ELR (cell line): Measurements from ENCODE around the gene DGKA.
"Not testable (repeated sequence)": the region's sequence is repeated elsewhere in the genome, so short reads cannot be mapped to it uniquely, and the experiment has no call there.

ENCODE experiments used
- DNase-seq: peaks from one replicate; pipeline ENCODE4 v3.0.0-alpha.2; 2015; ENCODE audit warnings: low read depth

Gene DGKA

DNA sequence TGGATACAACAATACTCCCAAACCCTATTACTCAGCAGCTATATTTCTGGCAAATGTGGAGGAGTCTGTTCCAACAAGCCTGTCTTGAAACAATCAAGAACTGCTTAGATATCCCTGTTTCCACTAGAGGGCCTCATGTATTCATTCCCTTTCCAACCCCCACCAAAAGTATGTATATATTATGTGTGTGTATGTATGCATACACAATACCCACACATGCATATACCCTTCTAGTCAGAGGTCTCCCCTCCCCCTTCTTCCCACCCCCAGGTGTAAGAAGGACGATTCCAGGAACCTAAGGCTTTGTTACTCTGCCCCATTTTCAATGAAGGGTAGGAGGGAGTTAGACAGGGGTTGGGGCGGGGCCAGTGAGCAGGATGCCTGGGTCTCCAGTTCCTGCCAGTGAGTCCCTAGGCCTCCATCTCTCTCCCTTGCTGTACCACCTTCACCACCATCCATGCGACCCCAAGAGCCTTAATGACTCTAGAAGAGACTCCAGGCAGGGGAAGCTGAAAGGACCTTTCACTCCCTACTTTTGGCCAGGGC, at the start of gene DGKA:
TSS of gene DGKA (plus strand) at position 392 of the 546 bp plus-strand sequence. CDS start 5,342 bp downstream, outside the sequence.
- peak; percentile 86 for DNase-seq

DNA sequence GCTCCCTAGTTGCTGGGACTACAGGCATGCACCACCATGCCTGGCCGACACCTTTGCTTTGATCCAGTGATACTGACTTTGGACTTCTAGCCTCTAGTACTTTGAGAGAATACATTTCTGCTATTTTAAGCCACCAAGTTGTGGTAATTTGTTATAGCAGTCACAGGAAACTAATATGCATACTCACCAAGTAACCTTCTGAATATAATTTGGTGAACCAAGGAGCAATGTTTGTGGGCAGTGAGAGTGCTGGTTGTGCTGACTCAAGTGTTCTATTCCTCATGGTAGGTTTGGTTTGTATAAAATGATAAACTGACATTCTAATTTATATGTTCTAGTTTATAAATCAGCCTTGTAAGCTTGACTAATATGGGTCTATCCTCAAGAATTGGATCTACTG, 45.8 kb upstream of the DGKA start:
- DNase-seq: no peak

DNA sequence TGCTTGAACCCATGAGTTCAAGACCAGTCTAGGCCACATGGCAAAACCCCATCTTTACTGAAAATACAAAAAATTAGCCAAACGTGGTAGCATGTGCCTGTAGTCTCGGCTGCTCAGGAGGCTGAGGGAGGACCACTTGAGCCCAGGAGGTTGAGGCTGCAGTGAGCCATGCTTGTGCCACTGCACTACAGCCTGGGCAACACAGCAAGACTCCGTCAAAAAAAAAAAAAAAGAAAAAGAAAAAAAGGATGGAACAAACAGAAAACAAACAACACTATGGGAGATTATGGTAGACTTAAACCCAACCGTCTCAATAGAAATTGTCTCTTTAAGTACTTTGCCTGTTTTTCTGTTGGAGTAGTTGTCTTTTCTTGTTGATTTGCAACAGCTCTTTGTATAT, 39.7 kb upstream of the DGKA start:
- no peak for DNase-seq

DNA sequence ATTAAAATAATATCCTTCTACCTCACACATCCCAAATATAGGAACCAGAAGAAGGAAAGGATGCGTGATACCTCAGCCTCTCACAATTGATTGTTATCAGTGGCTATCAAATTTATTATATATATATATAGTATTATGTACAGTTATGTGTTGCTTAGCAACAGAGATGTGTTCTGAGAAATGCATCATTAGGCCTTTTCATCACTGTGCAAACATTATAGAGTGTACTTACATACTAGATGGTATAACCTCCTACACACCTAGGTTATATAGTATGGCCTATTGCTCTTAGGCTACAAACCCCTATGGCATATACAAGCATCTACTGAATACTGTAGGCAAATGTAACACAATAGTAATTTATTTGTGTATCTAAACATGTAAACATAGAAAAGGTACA, 37.2 kb upstream of the DGKA start:
- DNase-seq: no peak

DNA sequence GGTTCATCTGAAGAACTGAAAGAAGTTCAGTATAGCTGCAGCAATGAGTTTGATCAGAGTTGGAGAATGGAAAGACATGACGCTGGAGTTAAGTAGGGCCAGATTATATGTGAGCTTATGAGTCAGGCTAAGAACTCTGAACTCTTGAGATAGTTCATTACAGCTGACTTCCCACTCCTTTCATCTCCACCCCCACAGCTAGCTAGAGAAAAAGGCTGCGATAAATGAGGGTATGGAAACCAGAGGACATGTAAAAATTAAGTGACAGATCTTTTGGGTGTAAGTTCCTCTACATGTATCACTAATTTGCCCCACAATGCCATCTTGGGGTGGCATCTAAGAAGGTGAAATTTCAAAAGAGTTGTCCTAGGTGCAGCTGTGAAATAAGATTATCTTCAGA, 31.9 kb upstream of the DGKA start:
- DNase-seq: peak; percentile 39

DNA sequence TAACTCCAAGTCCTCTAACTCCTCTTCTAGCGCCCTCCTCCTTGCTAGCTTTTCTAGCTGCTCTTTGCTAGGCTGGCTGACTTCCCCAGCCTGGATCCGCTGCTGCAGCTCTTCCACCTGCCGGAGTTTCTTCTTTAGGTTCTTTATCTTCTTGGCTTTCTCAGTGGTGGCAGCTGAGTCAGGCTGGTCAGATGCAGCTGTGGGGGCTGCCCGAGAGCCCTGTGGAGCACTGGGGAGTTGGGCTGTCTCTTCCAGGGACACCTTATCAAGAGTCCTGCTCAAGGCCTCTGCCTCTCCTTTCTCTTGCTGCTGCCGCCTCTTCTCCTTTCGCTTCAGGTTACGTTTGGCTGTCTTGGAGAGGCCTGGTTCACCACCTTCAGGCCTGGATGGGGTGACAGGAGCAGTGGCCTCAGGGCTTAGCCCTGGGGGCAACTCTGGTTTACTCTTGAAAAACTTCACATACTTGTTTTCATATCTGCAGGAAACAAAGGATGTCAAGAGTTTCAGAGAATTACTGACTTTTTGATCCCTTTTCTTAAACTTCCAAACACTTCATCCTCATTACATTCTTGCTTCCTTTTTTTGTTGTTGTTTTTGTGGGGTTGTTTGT, 29.0 kb upstream of the DGKA start:
- DNase-seq: no peak

DNA sequence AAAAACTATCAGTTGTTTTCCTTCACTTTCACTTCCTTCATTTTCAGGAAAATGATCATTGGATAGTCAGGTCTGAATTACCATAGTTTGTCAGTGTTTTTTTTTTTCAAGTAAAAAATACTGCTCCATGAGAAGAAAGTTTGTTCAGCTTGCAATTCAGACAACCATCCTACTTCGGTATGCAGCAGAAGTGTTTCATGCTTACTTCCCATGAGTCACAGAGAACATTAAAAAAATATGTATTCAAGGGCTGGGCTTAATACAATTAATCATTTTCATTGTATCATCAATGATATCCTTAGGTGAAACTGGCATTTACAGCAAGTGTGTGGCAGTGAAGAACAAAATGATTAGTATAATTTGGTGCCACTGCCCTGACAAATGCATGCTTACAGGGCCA, 24.9 kb upstream of the DGKA start:
- DNase-seq: peak; percentile 75

DNA sequence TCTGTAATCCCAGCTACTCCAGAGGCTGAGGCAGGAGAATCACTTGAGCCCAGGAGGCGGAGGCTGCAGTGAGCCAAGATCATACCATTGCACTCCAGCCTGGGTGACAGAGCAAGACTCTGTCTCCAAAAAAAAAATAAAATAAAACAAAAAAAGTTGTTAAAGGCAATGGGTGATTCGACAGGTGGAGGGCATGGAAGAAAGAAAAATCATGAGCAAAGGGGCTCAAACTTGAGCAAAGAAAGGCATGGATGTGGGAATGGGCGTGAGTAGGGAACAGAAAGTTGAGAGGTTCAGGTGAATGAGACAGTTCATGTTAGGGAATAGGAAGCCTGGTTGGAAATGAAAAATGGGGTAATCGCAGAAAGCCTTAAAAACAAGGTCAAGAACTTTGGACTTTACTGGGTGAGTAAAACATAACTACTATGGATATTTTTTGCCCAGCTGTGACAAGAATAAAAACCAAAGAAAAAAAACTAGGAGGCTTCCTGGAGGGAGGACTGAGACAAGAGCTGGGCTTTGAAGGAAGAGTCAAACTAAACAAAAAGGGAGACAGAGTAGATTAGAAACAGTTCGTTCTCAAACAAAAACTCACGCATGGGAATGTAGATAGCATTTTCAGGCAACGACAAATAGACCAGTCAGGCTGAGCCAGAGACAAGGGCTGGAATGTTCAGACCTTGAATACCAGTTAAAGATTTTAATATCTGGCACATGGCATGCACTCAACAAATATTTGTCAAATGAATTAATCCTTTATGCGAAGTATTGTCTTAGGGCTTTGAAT, 22.0 kb upstream of the DGKA start:
- DNase-seq: no peak

DNA sequence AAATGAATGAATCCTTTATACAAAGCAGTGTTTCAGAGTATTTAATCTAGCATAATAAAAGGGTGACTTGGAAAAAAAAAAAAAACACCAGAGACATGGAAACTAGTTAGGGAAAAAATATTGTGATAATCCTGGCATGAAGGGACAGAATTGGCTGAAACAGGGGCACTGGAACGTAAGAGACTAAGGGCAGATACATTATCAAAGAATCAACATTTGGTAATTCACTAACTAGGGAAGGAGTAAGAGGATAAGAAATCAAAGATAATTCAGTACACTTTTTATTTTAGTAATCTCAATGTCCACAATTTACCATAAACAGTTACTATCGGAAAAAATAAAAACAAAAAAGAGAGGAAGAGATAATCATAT, 21.5 kb upstream of the DGKA start:
- DNase-seq: no peak

DNA sequence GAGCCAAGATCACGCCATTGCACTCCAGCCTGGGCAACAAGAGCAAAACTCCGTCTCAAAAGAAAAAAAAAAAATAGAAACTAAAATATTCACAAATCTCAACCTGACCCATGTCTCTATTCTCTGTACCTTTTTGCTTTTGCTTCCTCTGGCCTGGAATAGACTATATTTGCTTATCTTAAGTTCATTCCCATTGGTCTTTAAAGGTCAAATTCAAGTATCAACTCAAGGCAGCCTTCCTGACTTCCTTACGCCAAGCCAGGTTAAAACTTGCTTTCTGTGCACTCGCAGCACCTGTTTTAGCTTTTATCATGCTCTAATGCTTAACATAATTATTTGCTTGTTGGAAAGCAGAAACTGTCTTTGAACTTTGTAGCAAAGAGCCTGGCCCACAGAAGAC, 18.1 kb upstream of the DGKA start:
- no peak for DNase-seq

DNA sequence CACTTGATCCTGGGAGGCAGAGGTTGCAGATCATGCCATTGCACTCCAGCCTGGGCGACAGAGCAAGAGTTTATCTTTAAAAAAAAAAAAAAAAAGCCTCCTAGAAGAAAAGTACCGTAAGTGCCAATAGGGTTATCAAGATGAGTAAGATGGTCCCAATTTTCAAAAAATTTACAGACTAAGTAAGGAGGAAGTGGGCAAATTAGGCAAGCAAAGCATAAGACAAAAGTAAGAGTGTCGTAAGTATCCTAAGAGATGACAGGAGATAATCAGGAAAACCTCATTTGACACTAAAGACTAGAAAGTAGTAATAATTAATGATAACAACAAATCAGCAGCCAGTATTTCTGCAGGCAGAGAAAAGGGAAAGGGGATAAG, 15.5 kb upstream of the DGKA start:
- DNase-seq: no peak

DNA sequence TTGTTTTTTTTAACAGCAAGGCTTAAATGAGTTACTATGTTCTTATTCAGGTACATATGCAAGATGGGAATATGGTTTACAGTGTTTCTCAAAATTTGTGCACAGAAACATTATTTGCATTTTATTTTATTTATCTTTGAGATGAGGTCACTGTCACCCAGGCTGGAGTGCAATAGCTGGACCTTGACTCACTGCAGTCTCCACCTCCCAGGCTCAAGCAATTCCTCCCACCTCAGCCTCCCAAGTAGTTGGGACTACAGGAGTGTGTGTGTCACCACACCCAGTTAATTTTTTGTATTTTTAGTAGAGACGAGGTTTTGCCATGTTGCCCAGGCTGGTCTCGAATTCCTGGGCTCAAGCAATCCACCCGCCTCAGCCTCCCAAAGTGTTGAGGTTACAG, 11.9 kb upstream of the DGKA start:
- DNase-seq: peak; percentile 84

DNA sequence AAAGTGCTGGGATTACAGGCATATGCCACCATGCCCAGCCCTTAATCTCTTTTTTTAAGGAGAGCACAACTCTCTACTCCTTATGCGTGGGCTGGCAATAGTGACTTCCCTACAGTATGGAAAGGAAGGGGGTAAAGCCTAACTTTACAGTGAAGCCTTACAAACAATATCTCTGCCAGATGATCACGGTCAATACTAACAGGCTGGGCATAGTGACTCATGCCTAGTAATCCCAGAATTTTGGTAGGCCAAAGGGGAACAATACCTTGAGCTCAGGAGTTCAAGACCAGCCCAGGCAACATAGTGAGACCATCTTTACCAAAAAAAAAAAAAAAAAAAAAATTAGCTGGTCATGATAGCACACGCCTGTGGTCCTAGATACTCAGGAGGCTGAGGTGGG, 8.8 kb upstream of the DGKA start:
- DNase-seq: peak; percentile 16

DNA sequence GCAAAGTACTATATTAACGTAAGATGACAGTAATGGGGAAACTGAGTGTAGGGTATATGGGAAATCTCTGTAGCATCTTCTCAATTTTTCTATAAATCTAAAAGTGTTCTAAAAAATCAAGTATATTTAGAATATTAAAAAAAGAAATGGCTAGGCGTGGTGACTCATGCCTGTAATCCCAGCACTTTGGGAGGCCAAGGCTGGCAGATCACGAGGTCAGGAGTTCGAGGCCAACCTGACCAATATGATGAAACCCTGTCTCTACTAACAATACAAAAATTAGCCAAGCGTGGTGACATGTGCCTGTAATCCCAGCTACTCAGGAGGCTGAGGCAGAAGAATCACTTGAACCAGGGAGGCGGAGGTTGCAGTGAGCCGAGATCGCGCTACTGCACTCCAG, 7.3 kb upstream of the DGKA start:
- DNase-seq: not testable (repeated sequence)

DNA sequence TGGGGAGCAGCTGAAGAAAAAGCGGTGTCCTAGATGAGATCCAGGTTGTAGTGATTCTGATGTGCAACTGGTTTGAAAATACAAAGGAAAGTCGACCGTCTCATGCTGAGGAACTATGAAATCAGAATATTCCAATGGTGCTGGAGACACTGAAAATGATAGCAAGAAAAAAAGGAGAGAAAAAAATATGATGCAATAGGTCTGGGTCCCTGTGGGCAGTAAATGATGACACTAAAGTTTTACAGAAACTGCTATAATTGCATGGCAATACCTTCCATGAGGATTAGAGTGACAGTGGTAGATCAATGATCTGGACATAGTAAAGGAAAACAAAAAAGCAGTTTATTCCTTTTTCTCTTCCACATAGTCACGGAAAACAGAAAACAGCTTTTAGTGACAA, 5.6 kb upstream of the DGKA start:
- no peak for DNase-seq

DNA sequence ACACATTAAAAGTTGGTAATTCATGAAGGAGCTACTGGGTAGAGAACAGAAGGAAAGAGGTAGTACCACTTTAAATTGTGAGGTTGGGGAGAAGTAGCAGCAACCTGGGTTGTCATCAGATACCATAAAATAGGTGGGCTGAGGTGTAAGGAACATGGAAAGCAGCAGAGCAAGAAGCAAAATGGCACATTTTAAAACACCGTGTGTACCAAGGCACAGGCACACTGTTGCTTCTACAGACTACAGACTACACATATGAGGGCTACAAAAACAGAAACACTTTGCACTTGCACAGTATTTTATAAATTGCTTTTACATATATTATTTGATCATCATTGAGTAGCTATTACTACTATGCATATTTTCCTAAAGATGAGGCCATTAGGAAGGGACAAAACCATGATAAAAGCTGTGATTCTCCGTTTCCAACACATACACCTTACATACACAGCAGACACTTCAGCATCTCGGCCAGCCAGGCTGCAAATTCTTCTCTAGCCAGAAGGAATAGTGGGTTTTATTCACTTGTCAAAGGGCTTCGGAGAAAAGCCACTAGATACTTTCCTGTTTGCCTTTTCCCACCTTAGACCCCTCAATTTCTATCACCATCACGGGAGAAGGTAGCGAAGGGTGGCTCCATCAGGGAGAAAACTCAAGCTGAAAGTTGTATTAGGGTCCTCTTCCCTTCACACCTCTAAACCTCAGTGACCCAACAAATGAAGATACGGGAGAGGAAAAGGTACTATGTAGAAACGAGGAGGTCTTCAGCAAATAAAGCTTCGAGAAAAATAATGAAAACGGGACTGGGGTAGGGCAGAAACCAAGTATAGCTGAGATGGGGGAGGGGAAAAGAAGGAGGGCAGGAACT, 4.9 kb upstream of the DGKA start:
- DNase-seq: peak; percentile 18

DNA sequence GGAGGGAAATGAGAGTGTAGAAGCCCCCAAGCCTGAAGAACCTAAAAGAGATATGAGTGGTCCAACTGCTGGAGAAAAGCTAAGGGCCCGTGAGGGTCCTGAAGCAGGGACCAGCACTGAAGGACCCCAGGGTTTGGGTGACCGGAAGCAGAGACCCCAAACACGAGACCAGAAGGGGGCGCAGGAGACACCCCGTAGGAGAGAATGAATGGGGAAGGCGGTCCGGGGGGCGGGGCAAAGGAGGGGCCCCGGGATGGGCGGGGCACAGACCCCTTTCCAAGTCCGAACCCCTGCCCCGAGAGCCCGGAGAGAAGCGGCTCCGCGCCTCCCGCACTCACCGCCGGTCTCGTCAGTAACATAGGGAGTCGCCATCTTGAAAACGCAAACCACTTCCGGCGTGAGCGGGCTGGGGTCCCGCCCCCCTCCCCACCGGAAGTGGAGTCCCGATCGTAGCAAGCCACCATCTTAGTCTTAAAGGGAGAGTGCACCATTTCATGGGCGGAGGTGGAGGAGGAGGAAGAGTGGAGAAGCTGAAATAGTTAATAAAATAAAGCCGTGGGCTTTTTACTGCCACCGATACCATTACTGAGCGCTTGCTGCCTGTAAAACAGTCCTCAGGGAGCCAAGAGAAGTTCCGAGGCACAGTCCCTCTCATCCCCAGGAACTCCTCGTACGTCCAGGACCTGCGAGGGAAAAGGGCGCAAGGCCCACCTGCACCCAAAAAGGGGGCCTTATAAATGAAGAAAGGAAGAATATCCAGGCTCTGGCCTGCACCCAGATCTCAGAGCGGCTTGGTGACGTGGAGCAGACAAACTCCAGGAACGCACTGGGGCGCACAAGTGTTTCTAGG, 4.0 kb upstream of the DGKA start:
- DNase-seq: peak; percentile 95

DNA sequence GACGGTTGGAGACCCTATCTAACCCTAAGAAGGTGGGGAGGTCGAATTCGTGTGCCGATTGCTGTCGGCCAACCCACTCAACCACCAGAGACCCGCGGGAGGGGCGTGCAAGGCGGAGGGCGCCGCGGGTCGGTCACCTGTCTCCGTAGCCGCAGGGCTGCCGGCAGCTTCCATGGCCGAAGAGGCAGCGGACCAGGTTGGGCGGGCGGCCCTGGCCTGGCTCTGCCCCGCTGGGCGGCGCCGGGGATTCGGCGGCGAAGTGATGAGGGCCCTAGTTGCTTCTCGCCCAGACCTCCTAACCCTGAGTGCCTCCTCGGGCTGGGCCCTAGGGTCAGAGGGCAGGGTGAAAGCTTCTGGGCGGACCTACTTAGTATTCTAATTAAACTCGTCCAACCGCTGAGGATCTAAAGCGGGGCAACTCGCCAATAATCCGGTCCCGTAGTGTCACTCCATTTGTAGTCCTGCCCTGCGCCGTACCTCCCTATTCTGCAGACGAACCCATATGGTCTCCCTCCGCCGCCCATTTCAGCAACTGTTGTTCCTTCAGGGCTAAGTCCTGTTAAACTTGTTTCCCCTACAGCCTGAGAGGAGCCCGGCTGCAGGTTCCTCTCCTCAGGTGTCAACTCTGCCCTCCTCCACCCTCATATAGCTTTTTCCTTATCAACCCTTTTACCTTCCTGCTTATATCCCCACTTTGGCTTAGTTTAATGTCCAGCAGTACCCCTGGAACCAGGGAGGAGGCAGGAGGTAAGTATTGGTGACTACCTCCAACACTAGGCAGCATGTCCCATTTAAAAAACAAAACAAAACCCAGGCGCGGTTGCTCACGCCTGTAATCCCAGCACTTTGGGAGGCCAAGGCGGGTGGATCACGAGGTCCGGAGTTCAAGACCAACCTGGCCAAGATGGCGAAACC, 3.1 kb upstream of the DGKA start, which contains the start of gene PYM1:
TSS of gene PYM1 (minus strand) at position 307 of the 915 bp plus-strand sequence. CDS start at position 174, 133 bp downstream.
- peak; percentile 79 for DNase-seq

DNA sequence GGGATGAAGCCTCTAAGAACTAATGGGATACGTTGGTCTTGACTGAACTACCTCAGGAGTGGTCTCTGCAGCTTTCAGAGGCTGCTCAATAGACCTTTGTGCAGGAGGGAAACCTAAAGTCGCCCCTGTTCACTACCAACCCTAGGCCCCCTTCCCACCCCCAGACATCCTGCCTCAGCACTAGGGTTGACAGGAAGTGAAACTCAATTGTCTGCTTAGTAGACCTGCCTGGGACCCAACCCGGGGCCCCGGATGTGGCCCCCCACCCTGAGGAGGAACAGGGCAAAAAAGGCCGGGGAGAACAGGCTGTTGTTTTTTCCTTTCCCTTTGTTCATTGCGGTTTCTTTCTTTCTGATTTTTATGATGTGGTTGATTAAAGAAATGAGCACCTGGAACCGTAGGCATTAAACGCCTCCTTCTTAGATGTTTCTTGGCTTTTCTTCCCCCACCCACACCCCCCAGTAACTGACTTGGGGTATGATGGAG, 1.6 kb upstream of the DGKA start:
- DNase-seq: no peak

DNA sequence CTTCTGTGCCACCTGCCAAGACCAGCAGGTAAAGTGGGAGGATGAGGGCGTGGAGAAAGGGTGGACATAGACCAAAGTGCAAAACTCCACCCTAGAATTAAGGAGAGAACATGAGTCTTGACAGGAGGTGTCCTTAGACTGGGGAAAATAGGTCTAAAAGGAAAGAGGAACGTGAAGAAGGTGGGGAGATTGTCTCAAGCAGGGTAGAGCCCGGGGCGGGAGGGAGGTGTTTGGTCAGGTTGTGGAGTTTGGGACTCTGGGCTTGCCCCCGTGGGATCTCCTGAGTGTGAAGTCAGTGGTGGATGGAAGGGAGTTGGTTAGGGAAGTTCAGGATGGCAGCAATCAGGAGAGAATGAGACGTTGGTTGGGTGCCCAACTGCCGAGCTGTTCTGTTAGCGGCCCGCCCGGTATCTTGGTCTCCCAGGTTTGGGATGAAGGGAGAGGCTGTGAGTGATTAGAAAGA, 386 bp downstream of the DGKA start:
- peak; percentile 42 for DNase-seq
